GM21529 (cell line): ENCODE measurements around the gene PTBP3.

Experiments used
- ATAC-seq: cut with Tn5 transposase; IDR thresholded peaks from one replicate; pipeline ENCODE4 v1.9.1; 2021; ENCODE audit not compliant: unreplicated experiment

The PTBP3 gene

GRCh38 chr9:112361601-112362000 lies 28.2 kb upstream of the PTBP3 start:
- no peak for ATAC-seq

GRCh38 chr9:112360047-112360804 lies 26.8 kb upstream of the PTBP3 start:
- ATAC-seq = no peak

- no peak for ATAC-seq
Observed at GRCh38 chr9:112355427-112355897, 22.0 kb upstream of the PTBP3 start.

- no peak for ATAC-seq
Observed at GRCh38 chr9:112354081-112354743, 20.8 kb upstream of the PTBP3 start.

GRCh38 chr9:112352209-112352608 lies 18.8 kb upstream of the PTBP3 start:
- no peak for ATAC-seq

GRCh38 chr9:112351184-112351583 lies 17.8 kb upstream of the PTBP3 start:
- no peak for ATAC-seq

- ATAC-seq = no peak
Observed at GRCh38 chr9:112349008-112349333, 15.6 kb upstream of the PTBP3 start.

- no peak for ATAC-seq
Observed at GRCh38 chr9:112348257-112349007, 15.0 kb upstream of the PTBP3 start.

- no peak for ATAC-seq
Observed at GRCh38 chr9:112341730-112342129, 8.3 kb upstream of the PTBP3 start.

- no peak for ATAC-seq
Observed at GRCh38 chr9:112339886-112340285, 6.5 kb upstream of the PTBP3 start.

- ATAC-seq = no peak
Observed at GRCh38 chr9:112338561-112338960, 5.1 kb upstream of the PTBP3 start.

GRCh38 chr9:112337547-112337946 lies 4.1 kb upstream of the PTBP3 start:
- no peak for ATAC-seq

- ATAC-seq = no peak
Observed at GRCh38 chr9:112334432-112334841, 1.0 kb upstream of the PTBP3 start.

- peak; percentile 68 for ATAC-seq
Observed at GRCh38 chr9:112333639-112334431, 416 bp upstream of the PTBP3 start.

GRCh38 chr9:112332674-112332976 lies 794 bp downstream of the PTBP3 start:
- ATAC-seq = no peak

- ATAC-seq = no peak
Observed at GRCh38 chr9:112332214-112332613, 1.2 kb downstream of the PTBP3 start.

GRCh38 chr9:112331674-112331952 lies 1.8 kb downstream of the PTBP3 start:
- ATAC-seq = no peak

GRCh38 chr9:112328545-112328944 lies 4.9 kb downstream of the PTBP3 start:
- no peak for ATAC-seq

- ATAC-seq = no peak
Observed at GRCh38 chr9:112327718-112328450, 5.5 kb downstream of the PTBP3 start.

- no peak for ATAC-seq
Observed at GRCh38 chr9:112326194-112326593, 7.2 kb downstream of the PTBP3 start.

- ATAC-seq = no peak
Observed at GRCh38 chr9:112325600-112325999, 7.8 kb downstream of the PTBP3 start.
